Measurements from ENCODE around the gene RGPD3. TPM values are rescaled to one million over a fixed set of nuclear protein-coding genes. Genes with fewer than 3 reads are reported as not detected.
"Not testable (repeated sequence)": the region's sequence is repeated elsewhere in the genome, so short reads cannot be mapped to it uniquely, and the experiment has no call there.

RGPD3 gene
- not detected in 2 replicates for total RNA-seq (2014; rRNA removed; shearing (Covaris generic))
- 0.08 and 0.18 TPM in 2 replicates for polyA plus RNA-seq (2015; cell fraction: cytosol; rRNA removed)
- polyA plus RNA-seq (2015; cell fraction: nucleus; rRNA removed), result 0.11 and 0.62 TPM in 2 replicates

DNA sequence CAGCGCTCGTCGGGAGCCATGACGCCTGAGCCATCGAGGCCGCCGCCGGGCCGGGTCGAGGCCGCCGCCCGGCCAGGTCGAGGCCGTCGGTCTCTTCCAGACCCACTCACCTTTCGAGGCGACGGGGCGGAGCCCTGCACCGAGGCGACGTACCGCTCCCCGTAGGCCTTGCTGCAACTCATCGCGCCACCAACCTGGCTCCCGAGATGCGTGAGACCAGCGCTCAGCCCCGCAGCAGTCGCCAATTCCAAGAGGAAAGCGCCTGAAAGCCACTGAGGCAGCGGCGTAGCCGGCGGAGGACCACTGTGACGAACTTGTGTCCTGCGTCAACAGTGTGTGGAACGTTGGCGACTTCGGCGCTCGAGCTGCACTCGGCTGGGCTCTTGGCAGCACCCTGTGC is at the start of gene RGPD3:
TSS of gene RGPD3 (minus strand) at position 307 of the 400 bp plus-strand sequence. CDS start at position 182, 125 bp downstream.
- DNase-seq (ENCODE audit: low read depth, low spot score); in situ Hi-C loops (cut with HindIII; ENCODE audit: low pct_unique_long_range_greater_than_20kb, low sequenced_read_pairs): not testable (repeated sequence)

GRCh38 chr2:106517329-106517728 is 49.1 kb upstream of the RGPD3 start:
- no peak for DNase-seq (ENCODE audit: low read depth, low spot score)
- in situ Hi-C loops (cut with HindIII; ENCODE audit: low pct_unique_long_range_greater_than_20kb, low sequenced_read_pairs), result no loop called here

DNA sequence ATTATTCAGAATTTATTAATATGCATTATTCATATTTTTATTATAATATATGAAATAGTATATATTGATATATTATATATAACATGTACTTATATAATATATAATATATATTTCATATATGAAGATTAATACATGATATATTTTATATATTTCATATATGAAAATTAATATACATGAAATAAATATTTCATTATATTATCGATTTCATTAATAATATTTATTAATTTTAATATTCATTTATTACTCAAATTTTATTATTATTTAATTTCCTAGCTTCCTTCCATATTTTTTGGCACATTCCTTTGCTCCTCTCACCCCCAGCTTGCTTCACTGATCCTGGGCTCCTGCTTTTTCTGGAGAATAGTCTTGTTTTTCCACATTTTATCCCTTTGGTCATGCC is 48.7 kb upstream of the RGPD3 start:
- in situ Hi-C loops (cut with HindIII; ENCODE audit: low pct_unique_long_range_greater_than_20kb, low sequenced_read_pairs), result no loop called here
- no peak for DNase-seq (ENCODE audit: low read depth, low spot score)

DNA sequence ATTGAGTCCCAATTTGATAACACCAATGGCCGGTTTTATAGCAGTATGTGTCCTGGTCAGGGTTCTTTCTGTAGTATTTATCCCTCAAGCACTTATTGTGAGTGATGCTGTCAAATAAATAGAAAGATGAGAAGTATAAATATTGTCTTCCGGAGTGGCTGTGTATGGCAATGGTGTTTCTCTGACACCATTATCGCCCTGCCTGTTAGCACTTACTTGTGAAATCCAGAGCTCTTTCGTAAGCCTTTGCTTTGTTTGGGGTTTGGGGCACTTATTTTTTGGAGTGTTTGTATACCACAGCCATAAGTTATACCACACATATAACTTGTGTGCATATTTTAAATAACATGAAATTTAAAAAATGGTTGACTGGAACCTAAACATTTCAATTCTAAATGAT is 48.2 kb upstream of the RGPD3 start:
- in situ Hi-C loops (cut with HindIII; ENCODE audit: low pct_unique_long_range_greater_than_20kb, low sequenced_read_pairs), result no loop called here
- DNase-seq (ENCODE audit: low read depth, low spot score), result no peak

- DNase-seq (ENCODE audit: low read depth, low spot score); in situ Hi-C loops (cut with HindIII; ENCODE audit: low pct_unique_long_range_greater_than_20kb, low sequenced_read_pairs): not testable (repeated sequence)
Measured at GRCh38 chr2:106514827-106515226, 46.6 kb upstream of the RGPD3 start.

DNA sequence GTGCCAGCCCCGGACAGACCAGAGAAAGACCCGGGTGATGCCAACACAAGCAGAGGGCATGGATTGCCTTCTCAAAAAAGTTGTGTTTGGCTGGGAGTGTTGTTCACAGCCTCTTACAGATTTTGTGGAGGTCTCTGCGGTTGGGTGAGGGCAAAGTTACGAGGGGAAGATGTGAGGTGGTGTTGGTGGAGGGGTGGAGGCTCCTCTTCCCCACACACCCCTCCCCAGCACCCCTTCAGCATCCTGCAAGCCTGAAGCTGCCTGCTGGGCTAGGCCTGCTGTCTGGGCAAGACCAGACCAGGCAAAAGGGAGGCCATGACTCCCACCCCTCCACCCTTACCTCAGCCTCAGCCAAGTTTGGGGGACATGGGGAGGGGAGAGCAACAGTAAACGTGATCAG is 45.2 kb upstream of the RGPD3 start:
- DNase-seq (ENCODE audit: low read depth, low spot score); in situ Hi-C loops (cut with HindIII; ENCODE audit: low pct_unique_long_range_greater_than_20kb, low sequenced_read_pairs): not testable (repeated sequence)

GRCh38 chr2:106511934-106512333 is 43.7 kb upstream of the RGPD3 start:
- DNase-seq (ENCODE audit: low read depth, low spot score); in situ Hi-C loops (cut with HindIII; ENCODE audit: low pct_unique_long_range_greater_than_20kb, low sequenced_read_pairs): not testable (repeated sequence)

GRCh38 chr2:106511476-106511901 is 43.3 kb upstream of the RGPD3 start:
- in situ Hi-C loops (cut with HindIII; ENCODE audit: low pct_unique_long_range_greater_than_20kb, low sequenced_read_pairs); DNase-seq (ENCODE audit: low read depth, low spot score): not testable (repeated sequence)

- DNase-seq (ENCODE audit: low read depth, low spot score); in situ Hi-C loops (cut with HindIII; ENCODE audit: low pct_unique_long_range_greater_than_20kb, low sequenced_read_pairs): not testable (repeated sequence)
Measured at GRCh38 chr2:106510791-106511190, 42.6 kb upstream of the RGPD3 start.

DNA sequence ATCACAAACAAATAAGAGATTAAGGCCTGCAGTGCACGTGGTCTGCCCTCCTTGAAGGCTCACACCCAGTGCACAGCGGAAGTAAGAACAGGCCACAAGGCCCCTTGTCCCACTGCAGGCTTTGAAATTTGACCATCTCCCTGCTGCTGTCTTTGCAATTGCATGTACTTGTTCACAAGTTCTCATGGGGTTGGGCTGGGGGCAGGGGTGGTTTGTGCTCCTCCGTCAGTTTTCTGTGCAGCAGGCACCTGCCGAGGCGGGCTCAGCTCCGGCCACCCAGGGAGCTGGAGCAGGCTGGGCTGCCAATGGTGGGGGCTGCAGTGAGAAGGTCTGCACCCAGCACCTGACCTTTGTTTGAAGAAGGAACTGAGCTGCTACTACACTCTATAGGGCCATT is 41.2 kb upstream of the RGPD3 start:
- DNase-seq (ENCODE audit: low read depth, low spot score); in situ Hi-C loops (cut with HindIII; ENCODE audit: low pct_unique_long_range_greater_than_20kb, low sequenced_read_pairs): not testable (repeated sequence)

GRCh38 chr2:106508660-106509373 is 40.6 kb upstream of the RGPD3 start:
- in situ Hi-C loops (cut with HindIII; ENCODE audit: low pct_unique_long_range_greater_than_20kb, low sequenced_read_pairs); DNase-seq (ENCODE audit: low read depth, low spot score): not testable (repeated sequence)

- DNase-seq (ENCODE audit: low read depth, low spot score); in situ Hi-C loops (cut with HindIII; ENCODE audit: low pct_unique_long_range_greater_than_20kb, low sequenced_read_pairs): not testable (repeated sequence)
Measured at GRCh38 chr2:106506002-106506687, 37.9 kb upstream of the RGPD3 start.

- DNase-seq (ENCODE audit: low read depth, low spot score); in situ Hi-C loops (cut with HindIII; ENCODE audit: low pct_unique_long_range_greater_than_20kb, low sequenced_read_pairs): not testable (repeated sequence)
Measured at GRCh38 chr2:106504787-106505186, 36.6 kb upstream of the RGPD3 start.

DNA sequence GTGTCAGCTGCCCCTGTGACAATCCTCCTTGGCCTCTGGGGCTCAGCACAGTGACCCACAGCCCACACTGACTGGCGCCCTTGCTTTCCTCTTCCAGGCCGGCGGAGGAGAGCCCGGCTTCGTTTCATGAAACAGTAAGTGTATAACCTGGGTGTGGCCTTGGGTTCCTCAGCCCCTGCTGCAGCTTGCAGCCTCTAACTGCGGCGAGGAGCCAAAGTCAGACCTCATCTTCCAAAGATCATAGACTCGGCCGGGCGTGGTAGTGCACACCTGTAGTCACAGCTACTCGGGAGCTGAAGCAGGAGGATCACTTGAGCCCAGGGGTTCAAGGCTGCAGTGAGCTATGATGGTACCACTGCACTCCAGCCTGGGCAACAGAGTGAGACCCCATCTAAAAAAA is 36.0 kb upstream of the RGPD3 start:
- in situ Hi-C loops (cut with HindIII; ENCODE audit: low pct_unique_long_range_greater_than_20kb, low sequenced_read_pairs); DNase-seq (ENCODE audit: low read depth, low spot score): not testable (repeated sequence)

DNA sequence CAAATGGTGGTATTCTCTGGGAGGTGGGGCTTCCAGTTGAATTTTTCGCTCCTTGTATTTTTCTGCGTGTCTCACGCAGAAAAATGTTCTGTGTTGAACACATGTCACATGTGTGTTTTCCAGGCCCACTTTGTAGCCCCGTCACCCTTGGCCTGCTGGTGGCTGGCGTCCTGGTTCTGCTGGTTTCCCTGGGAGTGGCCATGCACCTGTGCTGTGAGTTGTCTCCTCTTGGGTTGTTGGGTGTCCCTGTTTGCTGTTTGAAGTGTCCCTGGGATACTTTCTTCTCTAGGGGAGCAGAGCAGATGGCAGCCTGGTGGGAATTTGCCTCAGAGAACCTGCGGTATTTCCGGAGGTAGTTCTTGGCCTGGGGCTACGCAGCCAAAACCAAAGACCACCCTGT is 34.1 kb upstream of the RGPD3 start:
- in situ Hi-C loops (cut with HindIII; ENCODE audit: low pct_unique_long_range_greater_than_20kb, low sequenced_read_pairs); DNase-seq (ENCODE audit: low read depth, low spot score): not testable (repeated sequence)

DNA sequence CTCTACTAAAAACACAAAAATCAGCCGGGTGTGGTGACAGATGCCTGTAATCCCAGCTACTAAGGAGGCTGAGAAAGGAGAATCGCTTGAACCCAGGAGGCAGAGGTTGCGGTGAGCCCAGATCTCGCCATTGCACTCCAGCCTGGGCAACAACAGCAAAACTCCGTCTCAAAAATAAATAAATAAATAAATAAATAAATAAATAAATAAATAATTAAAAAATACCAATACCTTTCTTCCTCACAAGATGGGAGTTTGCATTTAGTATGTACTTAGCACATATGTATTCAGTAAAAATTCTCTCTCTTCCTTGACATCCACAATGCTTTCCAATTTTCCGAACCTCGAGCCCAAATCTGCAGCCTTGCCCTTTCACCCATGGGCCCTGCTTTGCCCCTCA is 32.1 kb upstream of the RGPD3 start:
- DNase-seq (ENCODE audit: low read depth, low spot score); in situ Hi-C loops (cut with HindIII; ENCODE audit: low pct_unique_long_range_greater_than_20kb, low sequenced_read_pairs): not testable (repeated sequence)

- in situ Hi-C loops (cut with HindIII; ENCODE audit: low pct_unique_long_range_greater_than_20kb, low sequenced_read_pairs), result not testable (repeated sequence)
Measured at GRCh38 chr2:106498549-106498948, 30.3 kb upstream of the RGPD3 start.

GRCh38 chr2:106492913-106493312 is 24.7 kb upstream of the RGPD3 start:
- DNase-seq (ENCODE audit: low read depth, low spot score); in situ Hi-C loops (cut with HindIII; ENCODE audit: low pct_unique_long_range_greater_than_20kb, low sequenced_read_pairs): not testable (repeated sequence)

More at GRCh38 chr2:106498549-106498948, 30.3 kb upstream of the RGPD3 start:
- DNase-seq (ENCODE audit: low read depth, low spot score), result not testable (repeated sequence)
